Mesendoderm (in vitro differentiated cells): ENCODE results near the gene NLRP9.

ENCODE experiments used
- DNase-seq: peaks from one replicate; pipeline ENCODE4 v3.0.0; 2013
- H2AK5ac ChIP-seq: 2 replicates; pipeline ENCODE4 v1.6.1; 2013; ENCODE audit warnings: low read length, inconsistent platforms
- H2BK120ac ChIP-seq: 2 replicates; pipeline ENCODE4 v1.6.1; 2013; ENCODE audit warnings: low read depth, mild to moderate bottlenecking, low read length, moderate library complexity, mixed read lengths
- H2BK15ac ChIP-seq: replicated peaks from 2 replicates; pipeline ENCODE4 v1.6.1; 2013; ENCODE audit warnings: low read depth, mild to moderate bottlenecking, moderate library complexity
- H2BK5ac ChIP-seq: 2 replicates; pipeline ENCODE4 v1.6.1; 2013; ENCODE audit warnings: low read length, inconsistent platforms
- H3K18ac ChIP-seq: 2 replicates; pipeline ENCODE4 v1.6.1; 2013; ENCODE audit warnings: mild to moderate bottlenecking, low read length, mixed read lengths
- H3K23ac ChIP-seq: one replicate; pipeline ENCODE4 v1.6.1; 2013; ENCODE audit warnings: low read length
- H3K27ac ChIP-seq: 2 replicates; pipeline ENCODE4 v1.5.1; 2013; ENCODE audit warnings: low read depth, mild to moderate bottlenecking, inconsistent platforms, low read length, moderate library complexity
- H3K27me3 ChIP-seq: 2 replicates; pipeline ENCODE4 v1.6.1; 2013; ENCODE audit warnings: low read length, control low read depth, mild to moderate bottlenecking, inconsistent platforms; ENCODE audit not compliant: insufficient read depth, poor library complexity
- H3K36me3 ChIP-seq: 2 replicates; pipeline ENCODE4 v1.6.1; 2013; ENCODE audit warnings: low read length, inconsistent platforms; ENCODE audit not compliant: control insufficient read depth, insufficient read depth
- H3K4ac ChIP-seq: one replicate; pipeline ENCODE4 v1.6.1; 2013; ENCODE audit warnings: low read depth, mild to moderate bottlenecking, low read length, moderate library complexity
- H3K4me1 ChIP-seq: 2 replicates; pipeline ENCODE4 v1.6.1; 2013; ENCODE audit warnings: low read depth, low read length, inconsistent platforms; ENCODE audit not compliant: control insufficient read depth
- H3K4me2 ChIP-seq: 2 replicates; pipeline ENCODE4 v1.6.1; 2013; ENCODE audit warnings: low read length
- H3K4me3 ChIP-seq: 2 replicates; pipeline ENCODE4 v1.5.1; 2013; ENCODE audit warnings: mild to moderate bottlenecking, low read length
- H3K56ac ChIP-seq: one replicate; pipeline ENCODE4 v1.6.1; 2013; ENCODE audit warnings: low read length
- H3K79me1 ChIP-seq: 2 replicates; pipeline ENCODE4 v1.6.1; 2013; ENCODE audit warnings: low read length, inconsistent platforms
- H3K79me2 ChIP-seq: 2 replicates; pipeline ENCODE4 v1.6.1; 2013; ENCODE audit warnings: mild to moderate bottlenecking, low read length; ENCODE audit not compliant: control insufficient read depth, insufficient read depth
- H3K9ac ChIP-seq: 2 replicates; pipeline ENCODE4 v1.6.1; 2013; ENCODE audit warnings: low read length, inconsistent platforms
- H4K5ac ChIP-seq: one replicate; pipeline ENCODE4 v1.6.1; 2013; ENCODE audit warnings: low read length
- H4K8ac ChIP-seq: one replicate; pipeline ENCODE4 v1.6.1; 2013; ENCODE audit warnings: low read depth, mild to moderate bottlenecking, control low read depth, low read length, moderate library complexity
- WGBS: extraction: QIAGEN DNeasy Blood & Tissue Kit; methylation state at CpG from one replicate; pipeline ENCODE4 v1.1.7; 2013; ENCODE audit warnings: low lambda C conversion rate, missing lambda C conversion rate; ENCODE audit not compliant: insufficient coverage; ENCODE audit errors: extremely low coverage; 5-methylcytosine and 5-hydroxymethylcytosine counted together

Gene NLRP9

DNA sequence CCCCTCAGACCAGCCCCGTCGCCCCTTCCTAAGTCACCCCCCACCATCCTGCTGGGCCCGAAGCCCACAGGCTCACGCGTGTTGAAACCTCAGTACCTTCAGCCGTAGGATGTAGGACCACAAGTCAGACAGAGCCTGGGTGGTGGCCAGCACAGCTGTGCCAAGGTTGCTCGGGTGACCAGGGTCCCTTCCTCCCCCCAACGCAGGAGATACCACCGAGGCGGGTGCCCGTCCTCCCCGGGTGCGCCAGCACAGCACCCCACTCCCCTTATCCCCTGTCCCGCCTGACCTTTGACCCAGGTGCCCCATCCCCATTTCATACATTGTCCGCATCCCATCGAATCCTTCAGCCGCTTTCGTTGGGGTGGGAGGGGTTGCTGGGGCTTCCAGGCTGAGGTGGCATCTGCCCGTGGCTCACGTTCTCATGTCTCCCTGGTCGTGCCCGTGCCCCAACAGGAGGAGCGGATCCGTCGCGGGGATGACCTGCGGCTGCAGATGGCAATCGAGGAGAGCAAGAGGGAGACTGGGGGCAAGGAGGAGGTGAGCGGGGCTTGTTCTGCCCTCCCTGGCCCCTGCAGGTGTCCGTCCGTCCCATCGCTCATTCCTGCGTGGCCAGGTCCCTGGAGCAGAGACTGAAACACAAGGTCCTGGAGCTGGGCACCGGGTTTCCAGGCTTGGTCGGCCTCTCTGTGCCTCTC is 48.6 kb downstream of the NLRP9 start:
- no CpG with 5 or more reads among the region's 35 CpGs for WGBS
- Histone ChIP-seq H2BK120ac (no peak overlapping the region), H3K4ac (no peak overlapping the region), H3K27ac (no peak overlapping the region), H2BK5ac (no peak overlapping the region), H3K56ac (no peak overlapping the region), H3K23ac (no peak overlapping the region), H3K27me3 (no peaks in the 10 kb centered on the region), H3K9ac (no peak overlapping the region), H3K4me1 (no peaks in the 10 kb centered on the region), H2AK5ac (no peak overlapping the region), H2BK15ac (no peak overlapping the region), H3K79me2 (no peaks in the 10 kb centered on the region), H3K36me3 (peaks cover 3% of the 10 kb centered on the region), H3K18ac (no peak overlapping the region), H4K8ac (no peak overlapping the region), H3K4me3 (no peak overlapping the region), H4K5ac (no peak overlapping the region), H3K79me1 (peaks cover 5% of the 10 kb centered on the region), H3K4me2 (no peak overlapping the region)
- DNase-seq = no peak

DNA sequence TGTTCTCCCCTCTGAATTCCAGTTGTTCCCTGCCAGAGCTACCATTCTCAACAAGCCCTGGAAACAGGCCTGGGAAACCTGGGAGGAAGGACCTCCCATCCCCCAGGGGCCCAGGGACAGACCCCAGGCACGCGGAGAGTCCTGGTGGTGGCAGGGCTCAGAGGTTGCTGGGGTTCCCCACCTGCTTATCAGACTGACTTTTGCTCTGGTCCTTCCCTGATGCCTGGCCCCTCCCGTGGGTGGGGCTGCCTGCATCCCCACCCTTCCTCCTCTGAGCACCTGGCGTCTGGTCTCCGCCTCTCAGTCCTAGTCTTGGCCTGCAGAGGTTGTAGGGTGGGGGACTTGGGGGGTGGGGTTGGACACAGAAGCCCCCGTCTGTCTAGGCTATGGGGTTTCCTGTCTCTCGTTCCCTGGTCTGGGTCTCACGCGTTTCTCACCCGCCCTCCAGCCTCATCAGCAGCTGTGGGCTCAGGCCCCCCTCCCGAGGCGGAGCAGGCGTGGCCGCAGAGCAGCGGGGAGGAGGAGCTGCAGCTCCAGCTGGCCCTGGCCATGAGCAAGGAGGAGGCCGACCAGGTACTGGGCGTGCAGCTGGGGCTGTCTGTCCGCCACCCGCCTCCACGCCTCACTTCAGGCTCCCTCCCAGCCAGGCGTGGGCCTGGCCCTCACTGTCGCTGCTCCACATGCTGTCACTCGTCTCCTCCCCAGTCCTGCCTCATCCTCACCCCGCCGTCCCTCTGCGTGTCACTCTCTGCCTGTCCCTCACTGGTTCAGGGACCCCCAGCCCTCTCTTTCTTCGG is 49.6 kb downstream of the NLRP9 start:
- no peak overlapping the region for H2BK5ac ChIP-seq
- no peaks in the 10 kb centered on the region for H3K79me2 ChIP-seq
- no peak for DNase-seq
- H2AK5ac ChIP-seq = no peak overlapping the region
- H4K5ac ChIP-seq = no peak overlapping the region
- H3K18ac ChIP-seq = no peak overlapping the region
- no peaks in the 10 kb centered on the region for H3K27me3 ChIP-seq
- no peak overlapping the region for H3K4me3 ChIP-seq
- H3K36me3 ChIP-seq = no peaks in the 10 kb centered on the region
- no peak overlapping the region for H3K27ac ChIP-seq
- no peak overlapping the region for H2BK15ac ChIP-seq
- WGBS = no CpG with 5 or more reads among the region's 27 CpGs
- no peak overlapping the region for H3K4ac ChIP-seq
- no peak overlapping the region for H3K4me2 ChIP-seq
- no peak overlapping the region for H4K8ac ChIP-seq
- no peak overlapping the region for H2BK120ac ChIP-seq
- H3K79me1 ChIP-seq = peaks cover 6% of the 10 kb centered on the region
- no peak overlapping the region for H3K56ac ChIP-seq
- H3K4me1 ChIP-seq = no peaks in the 10 kb centered on the region
- no peak overlapping the region for H3K9ac ChIP-seq
- H3K23ac ChIP-seq = no peak overlapping the region

- Histone ChIP-seq H2BK120ac (no peak overlapping the region), H3K4me2 (no peak overlapping the region), H3K18ac (no peak overlapping the region), H3K79me2 (no peaks in the 10 kb centered on the region), H4K8ac (no peak overlapping the region), H3K4me1 (no peaks in the 10 kb centered on the region), H2AK5ac (no peak overlapping the region), H4K5ac (no peak overlapping the region), H3K23ac (no peak overlapping the region), H2BK5ac (no peak overlapping the region), H3K9ac (no peak overlapping the region), H3K27me3 (no peaks in the 10 kb centered on the region), H3K36me3 (no peaks in the 10 kb centered on the region), H3K79me1 (peaks cover 8% of the 10 kb centered on the region), H3K4me3 (no peak overlapping the region), H3K56ac (no peak overlapping the region), H3K27ac (no peak overlapping the region), H3K4ac (no peak overlapping the region), H2BK15ac (no peak overlapping the region)
- no CpG with 5 or more reads among the region's 22 CpGs for WGBS
- DNase-seq = no peak
Measured at GRCh38 chr19:55687281-55688201, 50.7 kb downstream of the NLRP9 start.

DNA sequence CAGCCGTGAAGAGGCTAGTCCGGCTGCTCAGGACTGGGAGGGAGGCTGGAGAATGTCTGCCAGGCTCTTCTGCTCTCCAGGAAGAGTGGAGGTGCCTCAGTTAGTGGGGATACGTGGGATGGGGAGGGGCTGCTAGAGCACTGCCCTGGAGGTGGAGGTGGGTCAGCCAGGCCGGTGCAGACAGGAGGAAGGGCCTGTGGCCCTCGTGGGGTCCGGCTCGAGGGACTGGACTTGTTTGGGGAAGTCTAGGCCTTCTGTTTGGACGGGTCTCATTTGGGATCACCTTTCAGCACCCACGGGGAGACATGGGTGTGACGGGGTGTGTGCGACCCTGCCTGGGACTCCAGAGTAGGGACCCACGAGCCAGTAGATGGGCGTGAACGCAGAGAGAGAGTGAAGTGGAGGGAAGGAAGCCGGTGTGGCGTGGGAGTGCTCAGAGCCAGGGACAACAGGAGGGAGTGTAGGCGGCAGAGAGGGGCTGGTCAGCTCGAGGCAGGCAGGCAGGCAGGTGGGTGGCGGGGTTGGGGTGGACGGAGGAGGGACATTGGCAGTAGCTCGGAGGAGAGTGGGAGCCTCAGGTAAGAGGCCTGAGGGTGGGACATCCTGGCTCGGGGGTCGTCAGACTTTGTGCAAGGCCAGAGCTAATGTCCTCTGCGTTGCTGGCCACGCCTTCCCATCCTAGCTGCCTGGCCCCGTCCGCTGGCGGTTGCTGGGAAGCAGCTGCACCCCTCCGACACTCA is 51.7 kb downstream of the NLRP9 start:
- no peak overlapping the region for H3K9ac ChIP-seq
- no peak overlapping the region for H3K4me3 ChIP-seq
- no peak overlapping the region for H3K4me2 ChIP-seq
- no peak overlapping the region for H3K4ac ChIP-seq
- no peak overlapping the region for H4K8ac ChIP-seq
- H3K56ac ChIP-seq = no peak overlapping the region
- H3K79me1 ChIP-seq = peaks cover 11% of the 10 kb centered on the region
- H2BK5ac ChIP-seq = no peak overlapping the region
- WGBS = no CpG with 5 or more reads among the region's 29 CpGs
- H3K79me2 ChIP-seq = peaks cover 3% of the 10 kb centered on the region
- H3K23ac ChIP-seq = no peak overlapping the region
- H3K18ac ChIP-seq = no peak overlapping the region
- no peaks in the 10 kb centered on the region for H3K27me3 ChIP-seq
- H3K27ac ChIP-seq = no peak overlapping the region
- DNase-seq = no peak
- no peak overlapping the region for H4K5ac ChIP-seq
- H3K36me3 ChIP-seq = peaks cover 3% of the 10 kb centered on the region
- H2BK15ac ChIP-seq = no peak overlapping the region
- no peak overlapping the region for H2BK120ac ChIP-seq
- no peak overlapping the region for H2AK5ac ChIP-seq
- no peaks in the 10 kb centered on the region for H3K4me1 ChIP-seq

- no CpG with 5 or more reads among the region's 6 CpGs for WGBS
Measured at GRCh38 chr19:55685776-55686175, 52.4 kb downstream of the NLRP9 start.

More at GRCh38 chr19:55685776-55686175, 52.4 kb downstream of the NLRP9 start:
- Histone ChIP-seq H3K27me3 (no peaks in the 10 kb centered on the region), H3K27ac (no peak overlapping the region), H4K8ac (no peak overlapping the region), H3K4me2 (no peak overlapping the region), H3K4me1 (no peaks in the 10 kb centered on the region), H3K36me3 (peaks cover 3% of the 10 kb centered on the region), H3K4ac (no peak overlapping the region), H3K9ac (no peak overlapping the region), H2BK5ac (no peak overlapping the region), H3K79me2 (peaks cover 3% of the 10 kb centered on the region), H2AK5ac (no peak overlapping the region), H3K23ac (no peak overlapping the region), H3K18ac (no peak overlapping the region), H4K5ac (no peak overlapping the region), H3K79me1 (peaks cover 11% of the 10 kb centered on the region), H2BK15ac (no peak overlapping the region), H3K56ac (no peak overlapping the region), H2BK120ac (no peak overlapping the region), H3K4me3 (no peak overlapping the region)
- DNase-seq = no peak
